ENCODE data around the gene ARCN1.
A peak's percentile ranks its signal among the peaks of the same experiment; 100 is the strongest.

ARCN1 gene

GRCh38 chr11:118619444-118620197 is 47.4 kb downstream of the ARCN1 start:
- POLR2A ChIA-PET (ENCODE audit: low non-redundant PET), result interaction anchor here (0.8 to 1.1 kb wide), 2 partner anchors 11 to 16 kb away, joined by 3 to 7 read pairs; no protein-coding TSS in a partner anchor
- peak overlapping the region; percentile 99 for H3K27ac ChIP-seq
- CTCF ChIA-PET, result interaction anchor here (1.0 to 1.3 kb wide), 2 partner anchors 13 to 20 kb away, joined by 3 read pairs; no protein-coding TSS in a partner anchor
- TF ChIP-seq, protein P1, sequence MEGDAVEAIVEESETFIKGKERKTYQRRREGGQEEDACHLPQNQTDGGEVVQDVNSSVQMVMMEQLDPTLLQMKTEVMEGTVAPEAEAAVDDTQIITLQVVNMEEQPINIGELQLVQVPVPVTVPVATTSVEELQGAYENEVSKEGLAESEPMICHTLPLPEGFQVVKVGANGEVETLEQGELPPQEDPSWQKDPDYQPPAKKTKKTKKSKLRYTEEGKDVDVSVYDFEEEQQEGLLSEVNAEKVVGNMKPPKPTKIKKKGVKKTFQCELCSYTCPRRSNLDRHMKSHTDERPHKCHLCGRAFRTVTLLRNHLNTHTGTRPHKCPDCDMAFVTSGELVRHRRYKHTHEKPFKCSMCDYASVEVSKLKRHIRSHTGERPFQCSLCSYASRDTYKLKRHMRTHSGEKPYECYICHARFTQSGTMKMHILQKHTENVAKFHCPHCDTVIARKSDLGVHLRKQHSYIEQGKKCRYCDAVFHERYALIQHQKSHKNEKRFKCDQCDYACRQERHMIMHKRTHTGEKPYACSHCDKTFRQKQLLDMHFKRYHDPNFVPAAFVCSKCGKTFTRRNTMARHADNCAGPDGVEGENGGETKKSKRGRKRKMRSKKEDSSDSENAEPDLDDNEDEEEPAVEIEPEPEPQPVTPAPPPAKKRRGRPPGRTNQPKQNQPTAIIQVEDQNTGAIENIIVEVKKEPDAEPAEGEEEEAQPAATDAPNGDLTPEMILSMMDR (conservative IDR thresholded peaks at IDR 0.05; ENCODE audit: low read depth), result no peak
- DNase-seq (ENCODE audit: low spot score), result peak; percentile 79

DNA sequence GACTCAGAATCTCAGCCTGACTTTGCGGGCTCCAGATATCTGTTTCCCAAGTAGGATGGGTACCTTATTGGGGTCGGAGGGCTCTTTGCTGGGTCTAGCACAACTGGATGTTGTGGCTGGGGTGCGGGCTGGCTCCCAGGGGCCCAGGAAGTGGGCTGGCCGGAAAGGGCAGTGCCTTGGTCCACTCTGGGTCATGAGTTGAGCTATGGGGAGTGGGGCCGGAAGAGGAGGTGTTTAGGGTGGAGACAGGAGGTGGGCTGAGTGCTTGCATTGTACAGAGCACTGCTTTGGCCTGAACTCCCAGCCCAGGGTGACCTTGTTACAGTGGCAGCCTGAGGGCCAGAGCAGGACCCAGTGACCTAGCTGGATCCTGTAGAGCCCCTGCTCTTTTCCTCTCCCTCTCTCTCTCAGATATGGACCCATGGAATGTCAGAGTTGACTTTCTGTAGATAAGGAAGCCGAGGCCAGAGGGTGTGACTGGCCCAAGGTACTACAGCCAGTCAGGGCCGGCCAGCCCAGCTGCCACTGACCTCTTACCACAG is 48.4 kb downstream of the ARCN1 start:
- ChIA-PET CTCF (interaction anchor here (1.2 kb wide), 1 partner anchor 69 kb away, joined by 4 read pairs; no protein-coding TSS in a partner anchor), POLR2A (ENCODE audit: low non-redundant PET) (interaction anchor here (0.6 to 1.1 kb wide), 2 partner anchors 17 to 290 kb away, joined by 3 read pairs; no protein-coding TSS in a partner anchor)
- TF ChIP-seq, protein P1 (conservative IDR thresholded peaks at IDR 0.05; ENCODE audit: low read depth), result no peak
- DNase-seq (ENCODE audit: low spot score), result no peak
- peak overlapping the region; percentile 99 for H3K27ac ChIP-seq

GRCh38 chr11:118621071-118621783 is 49.0 kb downstream of the ARCN1 start:
- TF ChIP-seq, protein P1 (conservative IDR thresholded peaks at IDR 0.05; ENCODE audit: low read depth), result no peak
- ChIA-PET POLR2A (ENCODE audit: low non-redundant PET) (interaction anchor here (0.5 to 0.6 kb wide), 2 partner anchors 196 to 289 kb away, joined by 3 to 5 read pairs; no protein-coding TSS in a partner anchor), CTCF (interaction anchor here (0.6 to 1.7 kb wide), 5 partner anchors 19 to 1483 kb away, joined by 3 to 9 read pairs (median 4); no protein-coding TSS in a partner anchor)
- peak; percentile 82 for DNase-seq (ENCODE audit: low spot score)
- peak overlapping the region; percentile 99 for H3K27ac ChIP-seq

- TF ChIP-seq, protein P1 (conservative IDR thresholded peaks at IDR 0.05; ENCODE audit: low read depth), result no peak
- CTCF ChIA-PET, result interaction anchor here (0.6 to 1.7 kb wide), 2 partner anchors 19 to 27 kb away, joined by 4 to 9 read pairs; no protein-coding TSS in a partner anchor
- H3K27ac ChIP-seq, result peak overlapping the region; percentile 99
Measured at GRCh38 chr11:118621784-118622375, 49.7 kb downstream of the ARCN1 start.

GRCh38 chr11:118622376-118623268 is 50.4 kb downstream of the ARCN1 start:
- DNase-seq (ENCODE audit: low spot score), result peak; percentile 86
- TF ChIP-seq, protein P1 (conservative IDR thresholded peaks at IDR 0.05; ENCODE audit: low read depth), result no peak
- H3K27ac ChIP-seq, result peak overlapping the region; percentile 99
- POLR2A ChIA-PET (ENCODE audit: low non-redundant PET), result interaction anchor here (0.5 to 1.8 kb wide), 4 partner anchors 9 to 73 kb away, joined by 3 to 7 read pairs (median 3); no protein-coding TSS in a partner anchor
- CTCF ChIA-PET, result interaction anchor here (0.8 to 1.7 kb wide), 3 partner anchors 15 to 19 kb away, joined by 3 to 9 read pairs (median 4); partner anchors contain the start of gene PHLDB1

More at GRCh38 chr11:118621784-118622375, 49.7 kb downstream of the ARCN1 start:
- DNase-seq (ENCODE audit: low spot score), result no peak
- POLR2A ChIA-PET (ENCODE audit: low non-redundant PET), result interaction anchor here (0.5 to 1.8 kb wide), 3 partner anchors 13 to 73 kb away, joined by 3 to 7 read pairs (median 3); no protein-coding TSS in a partner anchor
